GM13977 (cell line): Measurements from ENCODE around the gene FGD3.
"Not testable (repeated sequence)": the region's sequence is repeated elsewhere in the genome, so short reads cannot be mapped to it uniquely, and the experiment has no call there.

ENCODE experiments used
- DNase-seq: peaks from one replicate; pipeline ENCODE4 v3.0.0; 2012; ENCODE audit warnings: low spot score
- CTCF ChIP-seq: IDR thresholded peaks from 2 replicates; pipeline ENCODE4 v1.5.1; 2012; ENCODE audit warnings: mild to moderate bottlenecking, control low read depth; ENCODE audit not compliant: insufficient read depth; ENCODE audit errors: extremely low read depth, missing control alignments
- in situ Hi-C: fragments of 300-500 bp; cut with MboI; formaldehyde crosslinking; loops from one replicate; pipeline ENCODE4 v1.12.0; 2022; ENCODE audit warnings: low sequenced_read_pairs, low pct_unique_long_range_greater_than_20kb, mixed read lengths, inconsistent platforms; ENCODE audit not compliant: unreplicated experiment

Gene FGD3

GRCh38 chr9:92992549-92992948 lies 45.2 kb downstream of the FGD3 start:
- no peak for TF ChIP-seq CTCF
- in situ Hi-C loops = no loop called here
- no peak for DNase-seq

- in situ Hi-C loops, DNase-seq: not testable (repeated sequence)
Measured at GRCh38 chr9:92998871-92999270, 51.5 kb downstream of the FGD3 start.

- no peak for TF ChIP-seq CTCF
- no peak for DNase-seq
- in situ Hi-C loops = no loop called here
Measured at GRCh38 chr9:93001031-93001430, 53.7 kb downstream of the FGD3 start.

- DNase-seq = no peak
- TF ChIP-seq CTCF = no peak
- in situ Hi-C loops = no loop called here
Measured at GRCh38 chr9:93002700-93003099, 55.4 kb downstream of the FGD3 start.

GRCh38 chr9:93003552-93004407 lies 56.5 kb downstream of the FGD3 start:
- in situ Hi-C loops = no loop called here
- peak; percentile 75 for DNase-seq
- TF ChIP-seq CTCF = peak; percentile 72

- DNase-seq = no peak
- no peak for TF ChIP-seq CTCF
- in situ Hi-C loops = no loop called here
Measured at GRCh38 chr9:93004561-93004960, 57.2 kb downstream of the FGD3 start.

- DNase-seq = no peak
- in situ Hi-C loops = no loop called here
- TF ChIP-seq CTCF = no peak
Measured at GRCh38 chr9:93005876-93006275, 58.6 kb downstream of the FGD3 start.
